Kasumi-1 (cell line): Measurements from ENCODE around the gene TBX4.

Experiments
- DNase-seq, 2 experiments: peaks; one replicate each; lab custom pipeline; 2025; lab: John Stamatoyannopoulos, UW

The TBX4 gene

DNA sequence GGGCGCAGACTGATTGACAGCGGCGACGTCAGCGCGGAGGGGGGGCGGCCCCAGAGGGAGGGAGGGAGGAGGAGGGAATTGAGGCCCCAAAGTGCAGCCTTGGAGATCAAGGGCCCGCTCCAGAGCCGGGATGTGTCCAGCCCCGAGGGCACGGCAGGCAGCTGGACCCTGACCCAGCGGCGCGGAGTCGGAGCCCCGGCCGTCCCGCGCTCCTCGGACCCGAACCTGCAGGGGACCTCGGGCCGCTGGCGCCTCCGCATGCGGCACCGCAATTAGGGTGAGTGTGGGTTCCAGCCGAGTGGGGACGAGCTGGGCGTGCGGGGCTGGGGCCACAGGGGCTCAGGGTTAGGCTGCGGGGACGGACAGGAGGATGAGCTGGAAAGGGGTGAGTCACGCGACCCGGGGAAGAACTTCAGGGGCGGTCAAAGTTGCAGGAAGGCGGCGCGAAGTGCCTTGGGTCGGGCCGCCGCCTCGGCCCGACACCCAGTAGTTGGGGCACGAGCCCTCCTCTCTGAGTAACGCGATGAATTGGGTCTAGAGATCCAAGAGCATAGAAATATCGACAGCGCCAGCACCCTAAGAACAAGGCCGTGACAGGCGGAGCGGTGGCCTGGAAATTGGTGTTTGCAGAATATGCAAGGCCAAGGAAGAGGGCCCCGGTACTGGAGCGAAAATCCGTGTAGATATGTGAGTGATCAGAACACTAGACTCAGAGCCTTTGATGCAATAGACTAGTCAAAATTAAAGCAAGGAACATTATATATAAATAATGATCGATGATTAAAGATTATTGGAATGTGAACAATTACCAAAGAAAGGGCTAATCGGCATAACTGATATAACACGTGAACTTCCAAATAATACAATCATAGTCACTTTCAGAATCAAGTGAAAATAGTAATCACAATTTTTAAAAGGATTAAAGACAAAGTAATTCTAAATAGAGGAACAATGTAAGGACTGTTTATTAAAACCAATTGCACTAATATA, at the start of gene TBX4:
TSS of gene TBX4 (plus strand) at position 122 of the 990 bp plus-strand sequence. CDS start 4,069 bp downstream, outside the sequence.
- DNase-seq, result peak in 1 of 2 experiments; percentile 19

DNA sequence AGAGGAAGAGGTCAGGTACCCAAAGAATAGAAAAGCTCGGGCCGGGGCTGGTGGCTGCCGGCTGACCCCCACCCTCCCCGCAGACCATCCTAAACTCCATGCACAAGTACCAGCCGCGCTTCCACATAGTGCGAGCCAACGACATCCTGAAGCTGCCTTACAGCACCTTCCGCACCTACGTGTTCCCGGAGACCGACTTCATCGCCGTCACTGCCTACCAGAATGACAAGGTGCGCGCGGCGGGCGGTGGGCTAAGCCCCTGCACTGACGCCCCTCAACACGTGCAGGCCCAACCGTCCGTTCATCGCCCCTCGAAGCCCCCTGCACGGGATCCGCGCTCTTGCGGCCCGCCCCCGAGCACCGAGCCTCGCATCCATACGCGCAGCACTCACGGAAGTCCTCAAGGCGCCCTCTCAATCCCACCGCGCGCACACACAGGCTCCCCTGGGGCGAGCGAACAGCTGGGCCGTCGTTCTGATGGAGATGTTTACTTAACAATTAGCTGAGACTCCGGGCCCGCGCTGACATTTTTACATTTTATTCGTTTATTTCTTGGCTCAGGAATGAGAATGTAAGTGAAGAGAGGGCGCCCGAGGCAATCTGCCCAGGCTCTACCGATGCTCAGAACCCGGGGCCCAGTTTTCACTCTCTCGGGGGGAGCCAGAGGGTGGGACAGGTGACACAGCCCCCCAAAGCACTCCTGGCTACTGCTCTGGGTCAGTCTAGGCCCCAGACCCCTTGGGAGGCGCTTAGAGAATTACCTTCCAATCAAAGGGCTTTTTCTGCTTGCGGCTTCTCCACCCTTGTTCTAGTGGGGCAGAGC, 49.0 kb upstream of the TBX4 start:
- DNase-seq, result peak; percentile 37 to 45

DNA sequence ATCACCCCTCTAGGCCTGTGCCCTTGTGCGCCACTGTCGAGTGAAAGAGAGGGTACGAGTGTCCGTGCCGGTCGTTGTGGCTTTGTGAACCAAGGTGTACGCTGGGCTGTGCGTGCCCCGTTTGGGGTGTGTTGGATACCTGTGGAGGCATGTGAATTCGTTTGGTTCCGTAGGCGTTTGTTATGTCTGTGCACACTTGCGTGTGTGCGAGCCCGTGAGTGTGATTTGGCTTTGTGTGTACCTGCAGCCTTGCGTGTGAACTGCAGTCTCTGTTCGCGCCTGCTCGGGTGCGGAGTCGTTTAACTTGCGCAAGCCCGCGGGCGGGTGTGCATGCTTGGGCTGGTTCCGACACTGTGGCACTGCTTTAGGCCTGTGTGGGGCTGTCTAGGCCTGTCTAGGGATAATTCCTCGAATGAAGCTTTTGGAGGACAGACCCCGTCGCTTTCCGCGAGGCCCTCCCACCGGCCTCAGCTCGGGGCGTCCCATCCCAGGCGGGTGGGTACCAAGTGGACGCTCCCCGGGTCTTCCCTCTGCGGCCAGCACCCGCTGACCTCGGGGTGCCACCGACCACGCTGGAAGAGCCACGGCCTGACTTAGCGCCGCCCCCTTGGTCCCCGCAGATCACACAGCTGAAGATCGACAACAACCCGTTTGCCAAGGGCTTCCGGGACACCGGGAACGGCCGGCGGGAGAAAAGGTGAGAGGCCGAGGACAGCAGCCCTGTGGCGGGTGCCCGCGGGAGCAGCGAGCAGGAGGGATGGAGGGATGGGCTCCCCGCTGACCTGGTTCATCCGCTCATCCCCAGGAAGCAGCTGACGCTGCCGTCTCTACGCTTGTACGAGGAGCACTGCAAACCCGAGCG, 48.2 kb upstream of the TBX4 start:
- no peak for DNase-seq

DNA sequence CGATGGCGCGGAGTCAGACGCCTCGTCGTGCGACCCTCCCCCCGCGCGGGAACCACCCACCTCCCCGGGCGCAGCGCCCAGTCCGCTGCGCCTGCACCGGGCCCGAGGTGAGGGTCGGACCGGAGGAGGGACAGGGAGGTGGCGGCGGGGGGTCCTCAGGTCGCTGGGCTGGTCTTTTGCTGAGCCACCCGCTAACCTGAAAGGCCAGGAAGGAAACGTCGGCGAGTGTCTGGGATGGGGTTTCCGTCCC, 47.6 kb upstream of the TBX4 start:
- no peak for DNase-seq

DNA sequence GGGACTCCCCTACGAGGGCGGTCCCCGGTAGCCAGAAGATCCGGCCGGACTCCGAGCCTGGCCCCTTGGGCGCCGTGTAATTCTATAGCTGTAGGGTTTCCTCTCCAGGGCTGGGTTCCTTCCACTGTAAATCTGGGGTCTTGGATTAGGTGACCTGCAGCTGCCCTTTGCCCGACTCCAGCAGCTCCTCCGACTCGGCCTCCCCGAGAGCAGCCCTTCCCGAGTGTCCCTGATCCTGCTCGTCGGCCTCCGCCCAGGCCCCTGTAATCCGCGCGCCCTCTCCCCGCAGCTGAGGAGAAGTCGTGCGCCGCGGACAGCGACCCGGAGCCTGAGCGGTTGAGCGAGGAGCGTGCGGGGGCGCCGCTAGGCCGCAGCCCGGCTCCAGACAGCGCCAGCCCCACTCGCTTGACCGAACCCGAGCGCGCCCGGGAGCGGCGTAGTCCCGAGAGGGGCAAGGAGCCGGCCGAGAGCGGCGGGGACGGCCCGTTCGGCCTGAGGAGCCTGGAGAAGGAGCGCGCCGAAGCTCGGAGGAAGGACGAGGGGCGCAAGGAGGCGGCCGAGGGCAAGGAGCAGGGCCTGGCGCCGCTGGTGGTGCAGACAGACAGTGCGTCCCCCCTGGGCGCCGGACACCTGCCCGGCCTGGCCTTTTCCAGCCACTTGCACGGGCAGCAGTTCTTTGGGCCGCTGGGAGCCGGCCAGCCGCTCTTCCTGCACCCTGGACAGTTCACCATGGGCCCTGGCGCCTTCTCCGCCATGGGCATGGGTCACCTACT, 47.1 kb upstream of the TBX4 start:
- no peak for DNase-seq

DNA sequence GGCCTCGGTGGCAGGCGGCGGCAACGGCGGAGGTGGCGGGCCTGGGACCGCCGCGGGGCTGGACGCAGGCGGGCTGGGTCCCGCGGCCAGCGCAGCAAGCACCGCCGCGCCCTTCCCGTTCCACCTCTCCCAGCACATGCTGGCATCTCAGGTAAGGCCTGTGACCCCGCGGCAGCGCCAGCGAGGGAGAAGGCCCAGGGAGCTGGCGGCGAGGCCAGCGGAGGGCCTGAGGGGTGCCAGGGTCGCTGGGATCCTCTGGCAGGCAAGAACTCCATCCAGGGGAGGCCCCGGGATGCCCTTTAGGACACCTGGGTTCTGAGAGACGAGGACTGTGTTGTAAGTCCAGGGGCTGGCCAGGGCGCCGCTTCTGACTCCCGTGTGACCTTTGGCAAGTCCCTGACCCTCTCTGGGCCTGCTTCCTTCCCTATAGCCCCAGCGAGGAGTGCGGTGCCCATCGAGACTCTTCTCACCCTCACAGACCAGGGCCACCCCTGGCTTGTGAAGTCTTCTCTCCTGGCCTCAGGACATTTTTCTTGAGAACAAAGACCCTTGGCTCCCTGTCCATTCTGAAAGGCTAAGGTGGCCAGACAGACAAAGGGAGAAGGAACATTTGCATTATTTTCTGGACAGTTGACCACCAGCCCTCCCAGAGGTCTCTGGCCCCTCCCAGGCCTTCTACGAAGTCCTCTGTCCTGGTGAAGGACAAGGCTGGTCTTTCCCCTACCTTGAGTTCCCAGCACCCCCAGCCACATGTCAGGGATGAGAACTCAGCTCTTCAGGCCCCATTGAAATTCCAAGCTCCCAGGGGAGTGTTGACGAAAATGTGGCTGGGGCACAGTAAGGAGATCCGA, 46.3 kb upstream of the TBX4 start:
- no peak for DNase-seq

DNA sequence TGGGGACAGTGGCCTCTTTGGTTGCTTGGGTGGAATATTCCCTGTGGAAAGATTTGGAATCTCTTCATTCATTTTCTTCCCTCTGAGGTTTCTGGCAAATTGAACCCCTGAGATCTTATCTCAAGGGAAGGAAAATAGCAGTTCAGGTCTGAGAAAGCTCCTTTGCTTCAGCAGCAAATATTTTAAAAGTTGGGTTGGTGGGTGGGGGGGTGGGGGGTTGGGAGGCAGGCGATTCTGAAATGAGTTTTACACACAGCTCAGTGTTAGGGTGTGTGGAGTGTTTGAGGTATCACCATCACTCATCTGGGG, 45.7 kb upstream of the TBX4 start:
- DNase-seq, result no peak

DNA sequence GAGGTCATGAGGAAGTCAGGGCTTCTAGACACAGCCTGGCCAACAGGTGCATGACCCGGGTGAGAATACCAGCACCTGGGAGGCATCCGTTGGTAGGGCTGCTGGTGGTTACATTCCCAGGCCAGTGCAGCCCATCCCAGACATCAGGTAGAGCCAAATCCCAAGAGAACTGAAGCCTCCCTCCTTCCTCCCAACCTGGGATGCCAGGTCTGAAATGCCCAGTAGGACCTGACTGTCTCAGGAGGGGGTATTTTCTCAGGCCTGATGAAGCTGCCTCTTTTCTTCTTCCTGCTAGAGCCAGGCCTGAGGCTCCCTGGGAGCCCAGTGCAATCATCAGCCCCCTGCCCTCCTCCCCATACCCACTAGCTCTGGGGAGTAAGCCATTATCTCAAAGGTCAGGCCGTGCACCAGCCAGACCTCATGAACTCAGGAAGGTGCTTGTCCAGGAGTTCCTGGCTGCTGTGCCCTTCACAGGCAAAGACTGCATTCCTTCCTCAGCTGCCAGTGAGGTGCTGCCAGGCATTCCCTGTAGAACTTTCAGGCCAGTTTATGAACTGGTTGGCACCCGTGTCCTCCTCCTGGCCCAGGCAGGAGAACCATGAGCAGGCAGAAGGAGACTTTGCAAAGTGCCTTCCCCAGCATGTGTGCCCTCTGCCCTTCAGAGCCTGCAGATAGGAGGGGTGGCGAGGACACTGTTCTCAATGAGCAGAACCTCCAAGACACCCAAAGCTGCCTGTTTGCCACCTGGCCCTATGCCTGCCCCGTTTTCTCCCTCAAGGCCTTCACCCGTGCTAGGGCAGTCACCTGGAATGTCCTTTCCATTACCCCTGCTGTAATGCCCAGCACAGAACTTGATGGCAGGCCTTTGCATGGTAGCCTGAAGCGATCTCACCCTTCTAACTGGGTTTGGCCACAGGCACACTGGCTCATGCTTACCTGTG, 45.0 kb upstream of the TBX4 start:
- DNase-seq, result no peak

DNA sequence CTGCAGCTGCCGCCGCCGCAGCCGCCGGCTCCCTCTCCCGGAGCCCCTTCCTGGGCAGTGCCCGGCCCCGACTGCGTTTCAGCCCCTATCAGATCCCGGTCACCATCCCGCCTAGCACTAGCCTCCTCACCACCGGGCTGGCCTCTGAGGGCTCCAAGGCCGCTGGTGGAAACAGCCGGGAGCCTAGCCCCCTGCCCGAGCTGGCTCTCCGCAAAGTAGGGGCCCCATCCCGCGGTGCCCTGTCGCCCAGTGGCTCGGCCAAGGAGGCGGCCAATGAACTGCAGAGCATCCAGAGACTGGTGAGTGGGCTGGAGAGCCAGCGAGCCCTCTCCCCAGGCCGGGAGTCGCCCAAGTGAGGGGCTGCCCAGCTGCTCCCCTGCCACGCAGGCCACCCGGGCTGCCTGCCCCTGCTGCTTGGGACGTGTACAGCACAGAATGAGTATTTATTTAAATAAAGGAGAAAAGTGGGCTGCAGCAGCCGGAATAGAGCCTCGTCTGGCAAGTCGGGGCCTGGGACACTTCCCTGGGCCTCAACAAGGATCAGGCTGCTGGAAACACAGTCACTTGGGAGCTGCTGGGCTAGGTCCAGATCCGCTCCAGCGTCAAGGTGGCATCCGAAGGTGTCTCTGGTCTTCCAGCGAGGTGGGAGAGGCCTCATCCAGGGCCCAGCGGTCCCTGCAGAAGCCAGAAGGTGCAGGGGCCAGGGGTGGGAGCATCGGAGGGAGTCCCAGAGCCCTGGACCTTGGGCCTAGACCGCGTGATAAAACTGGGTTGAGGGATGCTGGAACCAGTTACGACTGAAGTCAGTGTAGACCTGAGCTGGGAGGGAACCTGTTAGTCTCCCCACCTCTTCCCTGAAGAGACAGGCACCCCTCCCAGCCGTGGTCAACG, 43.8 kb upstream of the TBX4 start:
- DNase-seq, result no peak

DNA sequence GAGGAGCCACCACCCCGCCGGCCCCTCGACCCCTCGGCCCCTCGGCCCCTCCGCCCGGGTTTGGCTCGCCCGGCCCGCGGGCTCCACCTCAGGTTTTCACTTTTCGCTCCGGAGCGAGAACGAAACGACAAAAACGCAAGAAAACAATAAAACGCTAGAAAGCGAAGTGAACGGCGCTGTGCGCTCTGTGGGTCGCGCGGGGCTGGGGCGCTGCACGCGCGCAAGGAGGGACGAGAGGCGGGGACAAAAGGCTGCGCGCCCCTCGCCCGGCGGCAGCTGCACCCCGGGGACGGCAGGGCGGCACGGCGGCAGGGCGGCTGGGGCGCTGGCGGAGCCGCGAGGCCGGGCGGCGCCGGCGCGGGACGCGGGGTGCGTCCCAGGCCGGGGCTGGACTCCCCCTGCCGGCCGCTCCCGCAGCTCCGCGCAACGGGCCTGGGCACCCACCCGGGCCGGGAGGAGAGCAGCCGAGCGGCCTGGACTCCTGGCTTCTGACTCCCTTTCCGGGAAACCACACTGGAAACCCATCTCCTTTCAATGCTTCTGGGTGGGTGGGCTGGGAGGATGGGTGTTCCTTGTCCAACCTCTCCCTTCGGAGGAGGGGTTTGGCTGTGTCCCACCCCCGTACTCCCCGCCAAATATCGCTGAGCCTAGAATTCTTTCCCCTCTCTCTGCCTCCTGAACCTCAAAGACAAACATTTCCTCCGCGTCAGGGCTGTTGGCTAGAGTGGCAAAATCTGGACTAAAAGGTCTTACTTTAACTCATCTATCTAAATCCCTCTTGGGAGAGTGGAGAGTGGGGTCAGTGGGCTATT, 42.7 kb upstream of the TBX4 start:
- peak; percentile 65 to 71 for DNase-seq

DNA sequence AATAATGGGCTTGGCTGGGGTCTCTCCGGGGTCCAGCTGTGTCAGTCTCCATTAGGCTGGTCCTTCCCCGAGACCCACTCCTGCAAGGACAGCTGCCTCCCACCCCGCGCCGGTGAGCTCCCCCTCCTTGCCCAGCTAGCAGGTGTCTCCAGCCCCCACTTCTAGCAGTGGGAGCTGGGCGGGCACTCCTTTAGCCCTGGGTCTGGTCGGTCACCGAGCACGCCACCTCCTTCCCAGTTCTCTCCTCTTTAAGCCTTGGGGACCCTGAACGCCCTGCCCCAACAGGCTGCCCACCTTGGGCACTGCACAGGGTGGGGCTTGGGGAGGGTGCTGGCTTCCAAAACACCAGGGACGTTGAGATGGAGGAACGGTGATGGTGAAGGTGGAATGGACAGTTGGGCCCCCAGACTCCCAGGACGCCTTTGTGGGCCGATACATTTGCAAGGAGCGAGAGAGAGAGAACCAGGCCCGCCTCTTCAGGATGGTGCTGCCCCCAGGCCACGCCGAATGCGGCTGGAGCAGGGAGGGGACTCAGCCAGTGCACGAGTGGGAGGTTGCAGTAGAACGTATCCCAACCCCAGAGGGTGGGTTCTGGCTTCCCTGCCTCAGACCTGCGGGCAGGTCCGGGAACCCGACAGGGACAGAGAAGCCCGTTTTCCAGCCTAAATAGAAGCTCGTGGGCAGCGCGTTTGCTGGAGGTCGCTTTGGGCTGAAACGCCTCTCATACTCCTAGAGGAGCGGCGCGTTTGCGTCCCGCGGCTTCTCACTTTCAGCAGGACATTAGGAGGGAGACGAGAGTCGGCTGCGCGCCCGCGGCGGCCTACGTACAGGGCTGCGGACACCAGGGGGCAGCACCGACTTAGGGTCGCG, 41.8 kb upstream of the TBX4 start:
- no peak for DNase-seq

DNA sequence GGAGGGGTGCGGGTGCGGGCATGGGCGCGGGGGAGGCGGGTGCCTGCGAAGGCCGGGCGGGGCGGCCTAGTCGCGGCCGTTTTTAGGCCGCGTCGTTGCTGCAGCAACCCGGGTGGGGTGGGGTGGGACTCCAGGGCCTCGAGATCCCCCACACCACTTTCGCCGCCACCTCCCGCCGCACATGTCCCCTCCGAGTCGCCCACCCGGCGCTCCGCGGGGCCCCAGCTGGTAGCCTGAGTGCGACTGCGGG, 41.3 kb upstream of the TBX4 start:
- DNase-seq, result no peak

DNA sequence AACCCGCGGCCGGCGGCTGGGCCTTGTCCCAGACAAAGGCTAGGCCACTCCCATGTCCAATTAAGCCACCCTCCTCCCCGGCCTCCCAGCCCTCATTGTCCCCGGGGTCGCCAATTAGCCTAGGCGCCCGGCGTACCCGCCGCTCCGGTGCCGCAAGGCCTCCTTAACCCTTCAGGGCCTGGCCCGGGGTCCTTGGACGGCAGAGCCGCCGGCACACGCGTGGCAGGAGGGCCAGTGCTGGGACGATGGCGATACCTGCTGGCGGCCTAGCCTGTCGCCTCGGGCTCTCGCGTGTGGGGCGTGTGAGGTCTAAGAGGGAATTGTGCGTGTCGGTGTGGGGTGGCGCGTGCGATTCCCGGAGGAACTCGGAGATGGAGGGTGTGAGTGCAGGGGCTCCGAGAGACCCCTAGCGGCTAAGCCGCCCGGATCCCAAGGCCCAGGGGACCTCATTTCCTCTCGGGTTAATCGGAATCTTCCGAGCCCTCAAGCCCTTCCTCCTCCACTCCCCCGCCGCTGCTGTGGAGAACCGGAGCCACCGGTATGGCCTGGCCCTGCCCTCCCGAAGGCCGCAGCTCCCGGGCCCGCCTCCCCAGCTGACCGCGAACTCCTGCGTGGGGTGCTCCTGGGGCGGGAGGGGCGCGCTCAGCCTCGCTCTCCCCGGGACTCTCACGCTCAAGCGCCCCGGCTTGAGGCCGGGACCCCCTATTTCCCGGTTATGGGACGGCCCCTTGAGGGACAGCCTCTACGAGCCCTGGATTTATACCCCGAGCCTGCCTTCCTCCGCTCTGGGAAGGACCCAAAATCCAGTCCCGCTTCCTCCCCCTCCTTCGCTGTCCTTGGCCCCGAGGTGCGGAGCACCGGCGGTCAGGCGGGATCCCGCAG, 40.7 kb upstream of the TBX4 start:
- peak in 1 of 2 experiments; percentile 44 for DNase-seq

DNA sequence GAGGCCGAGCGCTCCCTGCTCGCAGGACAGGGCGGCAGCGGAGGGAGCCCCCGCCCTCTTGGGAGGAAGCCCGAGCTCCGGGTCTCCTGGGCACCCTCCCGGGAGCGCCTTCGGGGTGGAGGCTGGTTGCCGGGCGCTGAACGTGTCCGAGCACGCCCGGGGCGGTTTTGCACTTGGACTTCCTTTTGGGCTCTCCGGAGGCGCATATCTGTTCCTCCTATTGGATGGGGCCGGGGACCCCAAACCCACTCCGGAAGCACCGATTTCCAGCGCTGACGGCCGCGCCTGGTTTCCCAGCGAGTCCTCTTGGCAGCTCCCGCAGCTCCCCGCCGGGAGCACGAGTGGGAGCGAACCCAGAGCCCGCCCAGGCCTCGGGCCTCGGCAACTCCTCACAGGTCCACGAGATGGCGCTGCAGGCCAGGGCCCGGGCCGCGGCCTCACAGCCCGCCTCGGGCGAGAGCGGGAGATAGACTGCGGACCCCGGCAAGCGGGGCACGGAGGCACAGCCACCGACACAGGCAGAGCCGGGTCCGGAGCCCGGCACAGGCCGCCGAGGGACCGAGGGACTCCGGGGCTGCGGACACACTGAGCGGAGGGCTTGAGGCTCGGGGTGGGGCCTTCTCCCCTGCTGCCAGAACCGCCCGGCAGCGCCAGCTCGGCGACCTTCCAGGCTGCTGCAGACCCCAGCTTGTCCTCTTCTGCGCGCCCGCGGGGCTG, 39.9 kb upstream of the TBX4 start:
- peak; percentile 70 to 74 for DNase-seq
